Neural cell (in vitro differentiated cells): ENCODE data around the gene SSR2. TPM values are rescaled to one million over a fixed set of nuclear protein-coding genes. Genes with fewer than 3 reads are reported as not detected.

ENCODE experiments used
- H2AFZ ChIP-seq: fragments of 200-600, 300-800 bp; sonication (generic), shearing (Covaris generic); 2 replicates; pipeline ENCODE4 v1.6.0; 2014; ENCODE audit warnings: low read depth, mild to moderate bottlenecking, antibody characterized with exemption, low read length, moderate library complexity
- H3F3A ChIP-seq: fragments of 200-600 bp; shearing (Covaris generic); 2 replicates; pipeline ENCODE4 v1.6.1; 2016; ENCODE audit warnings: mild to moderate bottlenecking, moderate library complexity, mixed read lengths, antibody characterized with exemption, low read length; ENCODE audit not compliant: insufficient read depth, poor library complexity, severe bottlenecking
- H3K27ac ChIP-seq: fragments of 200-600, 300-800 bp; sonication (generic), shearing (Covaris generic); 2 replicates; pipeline ENCODE4 v1.5.1; 2014; ENCODE audit warnings: mild to moderate bottlenecking, low read length, moderate library complexity
- H3K27me3 ChIP-seq: fragments of 300-800, 200-600 bp; sonication (generic), shearing (Covaris generic); 2 replicates; pipeline ENCODE4 v1.6.0; 2014; ENCODE audit warnings: mild to moderate bottlenecking, low read depth, low read length, moderate library complexity; ENCODE audit not compliant: insufficient read depth
- H3K36me3 ChIP-seq: fragments of 300-800, 200-600 bp; sonication (generic), shearing (Covaris generic); 2 replicates; pipeline ENCODE4 v1.5.1; 2014; ENCODE audit warnings: mild to moderate bottlenecking, antibody characterized with exemption, low read length, moderate library complexity; ENCODE audit not compliant: insufficient read depth
- H3K4me2 ChIP-seq: fragments of 300-800, 200-600 bp; sonication (generic), shearing (Covaris generic); 2 replicates; pipeline ENCODE4 v1.6.0; 2014; ENCODE audit warnings: mild to moderate bottlenecking, low read length
- H3K4me3 ChIP-seq: fragments of 300-800, 200-600 bp; sonication (generic), shearing (Covaris generic); 2 replicates; pipeline ENCODE4 v1.5.1; 2014; ENCODE audit warnings: mild to moderate bottlenecking, low read length, moderate library complexity
- H3K79me2 ChIP-seq: fragments of 200-600 bp; shearing (Covaris generic); replicated peaks from 2 replicates; pipeline ENCODE4 v1.6.0; 2014; ENCODE audit warnings: mild to moderate bottlenecking, low read length, moderate library complexity; ENCODE audit not compliant: insufficient read depth
- H3K9ac ChIP-seq: fragments of 300-800, 200-600 bp; sonication (generic), shearing (Covaris generic); 2 replicates; pipeline ENCODE4 v1.6.1; 2016; ENCODE audit warnings: mild to moderate bottlenecking, low read length, mixed read lengths
- H3K9me2 ChIP-seq: fragments of 200-600 bp; shearing (Covaris generic); 2 replicates; pipeline ENCODE4 v1.6.1; 2016; ENCODE audit warnings: mild to moderate bottlenecking, low read length, mixed read lengths; ENCODE audit not compliant: insufficient read depth
- H3K9me3 ChIP-seq: fragments of 200-600, 300-800 bp; sonication (generic), shearing (Covaris generic); 2 replicates; pipeline ENCODE4 v1.6.1; 2016; ENCODE audit warnings: mild to moderate bottlenecking, mixed run types, low read length, moderate library complexity, mixed read lengths
- H4K20me1 ChIP-seq: fragments of 200-600 bp; shearing (Covaris generic); 2 replicates; pipeline ENCODE4 v1.6.1; 2016; ENCODE audit warnings: mild to moderate bottlenecking, mixed run types; ENCODE audit not compliant: insufficient read depth
- EP300 ChIP-seq: fragments of 450-650 bp; conservative IDR thresholded peaks from 2 replicates; pipeline ENCODE4 v1.6.1; 2014; ENCODE audit warnings: antibody characterized with exemption, mild to moderate bottlenecking, moderate library complexity; ENCODE audit not compliant: poor library complexity, severe bottlenecking
- EZH2 ChIP-seq: fragments of 200-600, 300-800 bp; shearing (Covaris generic), sonication (generic); IDR thresholded peaks from 2 replicates; pipeline ENCODE4 v1.6.1; 2014; ENCODE audit warnings: antibody characterized with exemption, low read length, borderline replicate concordance, mild to moderate bottlenecking; ENCODE audit not compliant: insufficient read depth, poor library complexity, severe bottlenecking
- MXI1 ChIP-seq: fragments of 450-650 bp; conservative IDR thresholded peaks from 2 replicates; pipeline ENCODE4 v1.6.1; 2014; ENCODE audit warnings: antibody characterized with exemption, mild to moderate bottlenecking; ENCODE audit not compliant: poor library complexity, severe bottlenecking
- POLR2AphosphoS5 ChIP-seq: IDR thresholded peaks from 2 replicates; pipeline ENCODE4 v1.6.1; 2012
- RAD21 ChIP-seq: fragments of 450-650 bp; conservative IDR thresholded peaks from 2 replicates; pipeline ENCODE4 v1.6.1; 2014; ENCODE audit warnings: antibody characterized with exemption, mild to moderate bottlenecking, moderate library complexity
- SMC3 ChIP-seq: fragments of 450-650 bp; conservative IDR thresholded peaks from 2 replicates; pipeline ENCODE4 v1.6.1; 2014; ENCODE audit warnings: antibody characterized with exemption, mild to moderate bottlenecking, moderate library complexity; ENCODE audit not compliant: poor library complexity
- TAF1 ChIP-seq: IDR thresholded peaks from 2 replicates; pipeline ENCODE4 v1.6.1; 2012; ENCODE audit warnings: low read depth
- polyA plus RNA-seq: library from polyadenylated mRNA; depleted of rRNA; stranded (reverse); fragments of >200 nt; gene quantifications from 2 replicates; pipeline ENCODE4 v1.2.3, GENCODE V29; 2014
- TF ChIP-seq, protein P1 (sequence below): fragments of 450-650 bp; IDR thresholded peaks from 2 replicates; pipeline ENCODE4 v1.5.1; 2014; ENCODE audit warnings: antibody characterized with exemption, mild to moderate bottlenecking, moderate library complexity; ENCODE audit not compliant: poor library complexity, severe bottlenecking
- TF ChIP-seq, protein P2 (sequence below): IDR thresholded peaks from 2 replicates; pipeline ENCODE4 v1.6.1; 2012; ENCODE audit warnings: borderline replicate concordance

Gene SSR2
- polyA plus RNA-seq, 1 donor from 2014 or later, result 473 TPM

DNA sequence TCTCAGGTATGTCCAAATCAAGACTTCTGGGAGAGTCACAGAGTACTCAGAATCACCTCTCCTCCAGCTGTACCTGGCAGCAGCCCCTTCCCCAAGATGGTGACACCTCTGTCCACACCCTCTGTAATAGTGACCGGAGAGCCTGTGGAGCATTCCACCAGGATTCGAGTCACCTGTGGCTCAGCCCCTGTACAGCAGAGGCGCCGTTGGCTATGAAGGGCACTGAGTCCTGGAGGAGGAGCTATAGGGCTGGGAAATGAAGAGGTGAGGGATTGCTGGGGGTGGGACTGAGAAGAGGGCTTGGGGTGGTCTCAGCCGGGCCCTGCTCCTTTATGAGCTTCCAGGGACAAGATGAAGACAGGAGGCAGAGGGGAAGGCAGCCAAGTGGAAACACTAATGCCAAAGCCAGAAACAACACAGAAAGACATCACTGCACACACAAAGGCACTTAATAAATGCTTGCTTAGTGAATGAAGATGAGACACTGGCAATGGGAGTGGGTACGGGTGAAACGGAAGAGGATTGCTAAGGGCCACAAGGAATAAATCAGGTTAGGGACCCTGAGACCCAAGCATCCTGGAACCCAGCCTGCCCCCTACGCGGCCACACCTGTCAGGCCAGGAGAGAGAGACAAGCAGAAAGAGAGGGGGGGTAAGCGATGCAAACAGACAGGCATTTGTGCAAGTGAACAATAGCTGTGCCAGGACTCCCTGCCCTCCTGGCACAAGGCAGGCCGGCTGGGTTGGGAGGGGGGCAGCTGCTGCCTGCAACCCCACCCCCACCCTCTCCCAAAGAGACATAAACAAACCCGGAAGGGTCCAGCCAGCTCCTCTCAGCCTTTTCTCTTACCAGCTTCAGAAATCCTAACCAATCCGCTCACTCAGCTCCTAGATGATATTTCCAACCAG is 46.3 kb downstream of the SSR2 start:
- TF ChIP-seq MXI1 (no peak), POLR2AphosphoS5 (no peak)
- Histone ChIP-seq H3K4me2 (peak overlapping the region; percentile 100), H4K20me1 (no peaks in the 10 kb centered on the region), H3F3A (peaks cover 6% of the 10 kb centered on the region), H3K27me3 (no peaks in the 10 kb centered on the region), H3K27ac (peak overlapping the region; percentile 100), H3K36me3 (no peaks in the 10 kb centered on the region), H3K9me2 (no peaks in the 10 kb centered on the region), H3K9ac (peak overlapping the region; percentile 99), H2AFZ (no peak overlapping the region), H3K9me3 (no peaks in the 10 kb centered on the region), H3K4me3 (peak overlapping the region; percentile 99), H3K79me2 (peaks cover 91% of the 10 kb centered on the region)

DNA sequence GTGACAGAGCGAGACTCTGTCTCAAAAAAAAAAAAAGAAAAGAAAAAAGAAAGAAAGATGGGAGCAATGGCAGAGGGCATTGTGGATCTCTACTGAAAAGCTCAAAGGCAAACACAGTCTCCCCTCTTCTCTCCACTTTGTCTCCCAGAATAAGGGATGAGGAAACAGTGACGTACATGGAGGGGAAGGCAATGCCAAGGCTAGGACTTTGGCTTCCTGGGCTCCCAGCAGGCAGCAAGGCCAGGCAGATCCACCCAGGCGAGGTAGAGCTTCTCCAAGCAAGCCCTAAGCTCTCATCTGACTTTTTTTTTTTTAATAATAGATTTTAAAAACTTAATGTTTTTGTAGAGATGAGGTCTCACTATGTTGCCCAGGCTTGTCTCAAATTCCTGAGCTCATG is 47.0 kb downstream of the SSR2 start:
- H3K4me2 ChIP-seq, result no peak overlapping the region
- TF ChIP-seq EP300 (no peak), POLR2AphosphoS5 (no peak), RAD21 (no peak), TAF1 (no peak), MXI1 (no peak), EZH2 (no peak), SMC3 (no peak)
- TF ChIP-seq, protein P1, sequence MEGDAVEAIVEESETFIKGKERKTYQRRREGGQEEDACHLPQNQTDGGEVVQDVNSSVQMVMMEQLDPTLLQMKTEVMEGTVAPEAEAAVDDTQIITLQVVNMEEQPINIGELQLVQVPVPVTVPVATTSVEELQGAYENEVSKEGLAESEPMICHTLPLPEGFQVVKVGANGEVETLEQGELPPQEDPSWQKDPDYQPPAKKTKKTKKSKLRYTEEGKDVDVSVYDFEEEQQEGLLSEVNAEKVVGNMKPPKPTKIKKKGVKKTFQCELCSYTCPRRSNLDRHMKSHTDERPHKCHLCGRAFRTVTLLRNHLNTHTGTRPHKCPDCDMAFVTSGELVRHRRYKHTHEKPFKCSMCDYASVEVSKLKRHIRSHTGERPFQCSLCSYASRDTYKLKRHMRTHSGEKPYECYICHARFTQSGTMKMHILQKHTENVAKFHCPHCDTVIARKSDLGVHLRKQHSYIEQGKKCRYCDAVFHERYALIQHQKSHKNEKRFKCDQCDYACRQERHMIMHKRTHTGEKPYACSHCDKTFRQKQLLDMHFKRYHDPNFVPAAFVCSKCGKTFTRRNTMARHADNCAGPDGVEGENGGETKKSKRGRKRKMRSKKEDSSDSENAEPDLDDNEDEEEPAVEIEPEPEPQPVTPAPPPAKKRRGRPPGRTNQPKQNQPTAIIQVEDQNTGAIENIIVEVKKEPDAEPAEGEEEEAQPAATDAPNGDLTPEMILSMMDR, result no peak
- TF ChIP-seq, protein P2, sequence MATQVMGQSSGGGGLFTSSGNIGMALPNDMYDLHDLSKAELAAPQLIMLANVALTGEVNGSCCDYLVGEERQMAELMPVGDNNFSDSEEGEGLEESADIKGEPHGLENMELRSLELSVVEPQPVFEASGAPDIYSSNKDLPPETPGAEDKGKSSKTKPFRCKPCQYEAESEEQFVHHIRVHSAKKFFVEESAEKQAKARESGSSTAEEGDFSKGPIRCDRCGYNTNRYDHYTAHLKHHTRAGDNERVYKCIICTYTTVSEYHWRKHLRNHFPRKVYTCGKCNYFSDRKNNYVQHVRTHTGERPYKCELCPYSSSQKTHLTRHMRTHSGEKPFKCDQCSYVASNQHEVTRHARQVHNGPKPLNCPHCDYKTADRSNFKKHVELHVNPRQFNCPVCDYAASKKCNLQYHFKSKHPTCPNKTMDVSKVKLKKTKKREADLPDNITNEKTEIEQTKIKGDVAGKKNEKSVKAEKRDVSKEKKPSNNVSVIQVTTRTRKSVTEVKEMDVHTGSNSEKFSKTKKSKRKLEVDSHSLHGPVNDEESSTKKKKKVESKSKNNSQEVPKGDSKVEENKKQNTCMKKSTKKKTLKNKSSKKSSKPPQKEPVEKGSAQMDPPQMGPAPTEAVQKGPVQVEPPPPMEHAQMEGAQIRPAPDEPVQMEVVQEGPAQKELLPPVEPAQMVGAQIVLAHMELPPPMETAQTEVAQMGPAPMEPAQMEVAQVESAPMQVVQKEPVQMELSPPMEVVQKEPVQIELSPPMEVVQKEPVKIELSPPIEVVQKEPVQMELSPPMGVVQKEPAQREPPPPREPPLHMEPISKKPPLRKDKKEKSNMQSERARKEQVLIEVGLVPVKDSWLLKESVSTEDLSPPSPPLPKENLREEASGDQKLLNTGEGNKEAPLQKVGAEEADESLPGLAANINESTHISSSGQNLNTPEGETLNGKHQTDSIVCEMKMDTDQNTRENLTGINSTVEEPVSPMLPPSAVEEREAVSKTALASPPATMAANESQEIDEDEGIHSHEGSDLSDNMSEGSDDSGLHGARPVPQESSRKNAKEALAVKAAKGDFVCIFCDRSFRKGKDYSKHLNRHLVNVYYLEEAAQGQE, result no peak
- no peak overlapping the region for H2AFZ ChIP-seq
- no peaks in the 10 kb centered on the region for H3K27me3 ChIP-seq
- no peak overlapping the region for H3K4me3 ChIP-seq
- no peak overlapping the region for H3K27ac ChIP-seq
- peaks cover 7% of the 10 kb centered on the region for H3K36me3 ChIP-seq
- peaks cover 87% of the 10 kb centered on the region for H3K79me2 ChIP-seq
- no peaks in the 10 kb centered on the region for H3K9me3 ChIP-seq
- no peak overlapping the region for H3K9ac ChIP-seq
- peaks cover 6% of the 10 kb centered on the region for H3F3A ChIP-seq
- H3K9me2 ChIP-seq, result no peaks in the 10 kb centered on the region
- H4K20me1 ChIP-seq, result no peaks in the 10 kb centered on the region
